ENCODE results near the gene JAML. TPM values are rescaled to one million over a fixed set of nuclear protein-coding genes. Genes with fewer than 3 reads are reported as not detected.

The JAML gene
- total and polyA plus RNA-seq, 9 of the 15 experiments (the other 6 are each of a cell fraction or from before 2014, with no cell fraction given) = 0.05 to 0.32 (median 0.22) TPM; not detected in 4

GRCh38 chr11:118251858-118252652 lies 27.2 kb upstream of the JAML start, which contains the start of gene MPZL3 (continued):
- TF ChIP-seq IFI16 (CRISPR knock-in tag; IDR thresholded peaks at IDR 0.05) (no peak), CSDE1 (IDR thresholded peaks at IDR 0.05) (peak in 1 of 2 experiments; percentile 50; a peak in 1 of 4 replicates), MYBL2 (IDR thresholded peaks at IDR 0.05; ENCODE audit: low read depth) (no peak), MYBL2 (CRISPR knock-in tag; IDR thresholded peaks at IDR 0.05; ENCODE audit: borderline replicate concordance) (no peak), CHAMP1 (IDR thresholded peaks at IDR 0.05) (0 out of 2 replicates have a peak, but pooled peaks have one; percentile 12), HNRNPL (IDR thresholded peaks at IDR 0.05; ENCODE audit: low read depth, low read length) (no peak), PHB (CRISPR knock-in tag; IDR thresholded peaks at IDR 0.05) (no peak), FOXJ2 (tag; IDR thresholded peaks at IDR 0.05) (peak; percentile 56; the same call in 1 of the 2 replicates), SRSF9 (IDR thresholded peaks at IDR 0.05; ENCODE audit: borderline replicate concordance, low read depth, low read length) (no peak), HBP1 (CRISPR knock-in tag; IDR thresholded peaks at IDR 0.05) (no peak), GABPA (tag; conservative IDR thresholded peaks at IDR 0.05; ENCODE audit: low read depth) (peak; percentile 98), FOXA3 (CRISPR knock-in tag; conservative IDR thresholded peaks at IDR 0.05 in 1 of 2, IDR thresholded peaks at IDR 0.05 in 1 of 2) (peak in 1 of 2 experiments; percentile 88; a peak in 2 of 4 replicates), SRSF1 (IDR thresholded peaks at IDR 0.05; ENCODE audit: low read depth, low read length) (no peak), POLR2G (IDR thresholded peaks at IDR 0.05; ENCODE audit: low read depth, low read length) (peak; percentile 56), MEIS2 (IDR thresholded peaks at IDR 0.05; ENCODE audit: partially characterized antibody) (peak; percentile 75), ZNF263 (CRISPR knock-in tag; IDR thresholded peaks at IDR 0.05; ENCODE audit: borderline replicate concordance) (0 out of 2 replicates have a peak, but pooled peaks have one; percentile 56), ZKSCAN8 (CRISPR knock-in tag; IDR thresholded peaks at IDR 0.05) (no peak), HDAC3 (IDR thresholded peaks at IDR 0.05; ENCODE audit: borderline replicate concordance, partially characterized antibody) (no peak), SAFB2 (IDR thresholded peaks at IDR 0.05; ENCODE audit: borderline replicate concordance, low read depth, low read length, severe bottlenecking) (no peak), NR2C2 (CRISPR knock-in tag; IDR thresholded peaks at IDR 0.05) (peak; percentile 79), NR2C2 (tag; IDR thresholded peaks at IDR 0.05) (peak; percentile 96), TCF3 (CRISPR knock-in tag; IDR thresholded peaks at IDR 0.05) (0 out of 2 replicates have a peak, but pooled peaks have one; percentile 29), MLLT1 (IDR thresholded peaks at IDR 0.05) (no peak)
